Hematopoietic multipotent progenitor cell treated with erythropoietin and hydrocortisone succinate and interleukin-3 and kit ligand, for 6 days (in vitro differentiated cells): Measurements from ENCODE around the gene ANKRD17.
"Not testable (repeated sequence)": the region's sequence is repeated elsewhere in the genome, so short reads cannot be mapped to it uniquely, and the experiment has no call there.

Source experiments
- DNase-seq: peaks from one replicate; pipeline ENCODE4 v3.0.0-alpha.2; 2015

ANKRD17 gene, protein sequence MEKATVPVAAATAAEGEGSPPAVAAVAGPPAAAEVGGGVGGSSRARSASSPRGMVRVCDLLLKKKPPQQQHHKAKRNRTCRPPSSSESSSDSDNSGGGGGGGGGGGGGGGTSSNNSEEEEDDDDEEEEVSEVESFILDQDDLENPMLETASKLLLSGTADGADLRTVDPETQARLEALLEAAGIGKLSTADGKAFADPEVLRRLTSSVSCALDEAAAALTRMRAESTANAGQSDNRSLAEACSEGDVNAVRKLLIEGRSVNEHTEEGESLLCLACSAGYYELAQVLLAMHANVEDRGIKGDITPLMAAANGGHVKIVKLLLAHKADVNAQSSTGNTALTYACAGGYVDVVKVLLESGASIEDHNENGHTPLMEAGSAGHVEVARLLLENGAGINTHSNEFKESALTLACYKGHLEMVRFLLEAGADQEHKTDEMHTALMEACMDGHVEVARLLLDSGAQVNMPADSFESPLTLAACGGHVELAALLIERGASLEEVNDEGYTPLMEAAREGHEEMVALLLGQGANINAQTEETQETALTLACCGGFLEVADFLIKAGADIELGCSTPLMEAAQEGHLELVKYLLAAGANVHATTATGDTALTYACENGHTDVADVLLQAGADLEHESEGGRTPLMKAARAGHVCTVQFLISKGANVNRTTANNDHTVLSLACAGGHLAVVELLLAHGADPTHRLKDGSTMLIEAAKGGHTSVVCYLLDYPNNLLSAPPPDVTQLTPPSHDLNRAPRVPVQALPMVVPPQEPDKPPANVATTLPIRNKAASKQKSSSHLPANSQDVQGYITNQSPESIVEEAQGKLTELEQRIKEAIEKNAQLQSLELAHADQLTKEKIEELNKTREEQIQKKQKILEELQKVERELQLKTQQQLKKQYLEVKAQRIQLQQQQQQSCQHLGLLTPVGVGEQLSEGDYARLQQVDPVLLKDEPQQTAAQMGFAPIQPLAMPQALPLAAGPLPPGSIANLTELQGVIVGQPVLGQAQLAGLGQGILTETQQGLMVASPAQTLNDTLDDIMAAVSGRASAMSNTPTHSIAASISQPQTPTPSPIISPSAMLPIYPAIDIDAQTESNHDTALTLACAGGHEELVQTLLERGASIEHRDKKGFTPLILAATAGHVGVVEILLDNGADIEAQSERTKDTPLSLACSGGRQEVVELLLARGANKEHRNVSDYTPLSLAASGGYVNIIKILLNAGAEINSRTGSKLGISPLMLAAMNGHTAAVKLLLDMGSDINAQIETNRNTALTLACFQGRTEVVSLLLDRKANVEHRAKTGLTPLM (N-terminal part only)

DNA sequence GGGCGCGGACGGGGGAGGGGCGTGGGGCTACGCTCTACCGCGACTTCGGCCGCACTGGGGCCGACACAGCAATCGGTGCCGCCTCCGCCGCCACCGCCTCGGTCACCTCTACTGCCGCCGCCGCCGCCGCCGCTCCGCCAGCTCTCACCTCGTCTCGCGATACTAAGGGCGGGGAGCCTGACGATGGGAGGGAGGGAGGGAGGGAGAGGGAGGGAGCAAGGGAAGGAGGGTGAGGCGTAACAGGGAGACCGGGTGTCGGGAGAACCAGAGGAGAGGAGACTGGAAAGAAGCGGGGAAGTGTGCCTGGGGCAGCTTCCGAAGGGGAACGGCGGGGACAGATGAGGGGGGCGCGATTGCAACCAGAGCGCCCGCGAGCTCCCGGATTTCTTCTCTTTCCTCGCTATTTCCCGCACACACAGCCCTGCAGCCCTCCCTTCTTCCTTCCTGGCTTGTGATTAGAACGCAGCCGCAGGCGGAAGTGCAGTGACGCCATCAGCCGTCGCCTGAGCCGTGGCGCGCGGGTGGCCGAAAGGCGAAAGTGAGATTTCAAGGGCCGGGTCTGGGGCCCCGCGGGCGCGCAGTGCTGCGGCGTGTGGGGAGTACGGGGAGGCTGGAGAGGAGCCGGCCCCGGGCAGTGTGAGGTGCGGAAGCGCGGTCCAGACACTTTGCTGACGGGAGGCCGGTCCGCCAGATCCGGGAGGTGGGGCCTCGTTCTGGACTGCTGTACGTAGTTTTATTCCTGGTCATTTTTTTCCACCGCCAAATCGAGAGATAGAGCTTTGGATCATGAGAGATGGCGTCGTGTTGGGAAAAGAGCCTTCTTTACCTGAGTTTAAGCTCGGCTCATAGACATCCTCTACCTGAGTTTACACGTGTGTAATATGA lies at the start of gene ANKRD17:
Gene ANKRD17, minus strand, starts transcription at position 113 of the 885 bp plus-strand sequence. CDS start 130 bp downstream, outside the sequence.
- DNase-seq, result peak; percentile 95

DNA sequence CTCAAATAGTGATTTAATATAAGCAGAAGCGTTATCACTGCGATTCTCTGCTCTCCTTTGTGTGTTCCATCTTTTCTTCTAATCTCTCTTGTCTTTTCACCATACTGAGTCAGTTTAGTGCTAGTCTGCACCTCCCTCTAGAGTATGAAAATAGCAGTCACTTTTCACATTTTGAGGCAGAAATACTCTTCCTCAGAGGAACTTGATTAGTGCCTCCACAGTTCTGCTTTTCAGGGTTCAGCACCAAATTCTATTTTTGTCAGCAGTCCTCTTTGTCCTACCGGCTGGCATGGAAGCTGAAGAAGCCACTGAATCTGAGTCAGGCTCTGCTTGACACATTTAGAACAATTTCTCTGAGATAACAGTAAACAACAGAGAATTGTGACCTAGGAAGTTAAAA lies 49.7 kb upstream of the ANKRD17 start:
- peak; percentile 52 for DNase-seq

DNA sequence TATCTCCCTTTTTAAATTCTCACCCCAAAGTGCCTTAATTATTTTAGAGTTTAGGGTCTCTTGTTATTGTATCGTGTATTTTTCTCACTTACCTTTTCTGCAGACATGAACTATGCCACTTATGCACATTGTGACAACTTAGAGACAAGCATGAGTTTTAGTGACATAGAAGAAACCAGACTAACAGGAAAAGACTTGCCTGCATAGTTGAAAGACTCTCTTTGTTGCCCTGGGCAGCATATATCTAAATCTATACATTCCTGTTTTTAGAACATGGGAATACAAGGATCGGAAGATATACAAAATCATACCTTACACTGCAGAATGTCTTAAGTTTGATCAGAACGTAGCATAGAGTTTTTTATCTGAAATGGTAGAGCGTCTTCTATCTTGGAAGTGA lies 45.1 kb upstream of the ANKRD17 start:
- no peak for DNase-seq

DNA sequence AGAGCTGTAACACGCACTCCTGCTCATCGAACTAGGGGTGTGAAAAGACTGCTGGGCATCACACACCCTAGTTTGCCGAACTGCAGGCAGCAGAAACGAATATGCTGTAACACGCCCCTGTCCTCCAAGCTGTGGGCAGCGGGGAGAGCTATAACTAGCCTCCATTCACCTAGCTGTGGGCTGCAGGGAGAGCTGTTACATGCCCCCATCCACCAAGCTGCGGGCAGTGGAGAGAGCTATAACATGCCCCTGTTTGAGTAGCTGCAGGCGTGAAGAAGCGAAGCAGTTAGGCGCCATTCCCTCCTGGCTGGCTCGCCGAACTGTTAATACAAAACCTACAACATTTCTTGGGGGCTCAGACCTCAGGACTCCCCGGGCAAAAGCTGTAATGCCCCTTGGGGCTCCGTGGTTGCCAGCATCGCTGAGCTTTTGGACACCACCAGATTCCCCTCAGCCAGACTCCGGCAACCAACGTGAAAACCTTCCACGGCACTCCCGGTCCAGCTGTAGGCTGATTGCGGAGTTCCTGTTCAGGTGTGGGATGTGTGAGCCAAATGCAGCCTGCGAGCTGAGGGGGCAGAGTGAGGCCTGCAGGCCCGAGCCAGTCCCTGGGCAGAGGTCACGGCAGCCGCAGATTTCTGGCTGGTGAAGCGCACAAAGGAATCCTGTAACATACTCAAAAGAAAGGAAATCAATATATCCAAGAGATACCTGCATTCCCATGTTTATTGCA lies 41.1 kb upstream of the ANKRD17 start:
- no peak for DNase-seq

DNA sequence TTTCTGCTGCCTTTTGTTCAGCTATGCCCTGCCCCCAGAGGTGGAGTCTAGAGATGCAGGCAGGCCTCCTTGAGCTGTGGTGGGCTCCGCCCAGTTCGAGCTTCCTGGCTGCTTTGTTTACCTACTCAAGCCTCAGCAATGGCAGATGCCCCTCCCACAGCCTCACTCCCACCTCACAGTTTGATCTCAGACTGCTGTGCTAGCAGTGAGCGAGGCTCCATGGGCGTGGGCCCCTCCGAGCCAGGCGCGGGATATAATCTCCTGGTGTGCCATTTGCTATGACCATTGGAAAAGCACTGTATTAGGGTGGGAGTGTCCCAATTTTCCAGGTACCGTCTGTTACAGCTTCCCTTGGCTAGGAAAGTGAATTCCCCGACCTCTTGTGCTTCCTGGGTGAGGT lies 34.1 kb upstream of the ANKRD17 start:
- DNase-seq, result not testable (repeated sequence)

DNA sequence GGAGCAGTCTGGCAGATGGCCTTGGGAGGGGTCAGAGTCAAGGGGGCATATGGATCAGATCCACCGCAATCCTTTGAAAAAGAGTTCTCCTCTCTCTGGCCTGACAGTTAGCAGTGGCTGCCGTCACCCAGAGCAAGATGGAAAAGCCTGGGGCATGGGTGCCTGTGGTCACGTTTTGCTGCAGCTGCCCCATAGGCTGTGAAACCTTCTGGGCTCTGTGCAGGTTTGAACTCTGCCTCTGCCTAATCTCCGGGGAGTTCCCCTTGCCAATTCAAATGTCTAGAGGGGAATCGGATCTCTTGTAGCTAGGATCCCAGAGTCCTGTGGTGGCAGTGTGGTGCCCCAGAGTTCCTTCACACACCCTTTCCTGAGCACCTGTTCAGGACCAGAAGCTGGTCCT lies 23.4 kb upstream of the ANKRD17 start:
- no peak for DNase-seq

DNA sequence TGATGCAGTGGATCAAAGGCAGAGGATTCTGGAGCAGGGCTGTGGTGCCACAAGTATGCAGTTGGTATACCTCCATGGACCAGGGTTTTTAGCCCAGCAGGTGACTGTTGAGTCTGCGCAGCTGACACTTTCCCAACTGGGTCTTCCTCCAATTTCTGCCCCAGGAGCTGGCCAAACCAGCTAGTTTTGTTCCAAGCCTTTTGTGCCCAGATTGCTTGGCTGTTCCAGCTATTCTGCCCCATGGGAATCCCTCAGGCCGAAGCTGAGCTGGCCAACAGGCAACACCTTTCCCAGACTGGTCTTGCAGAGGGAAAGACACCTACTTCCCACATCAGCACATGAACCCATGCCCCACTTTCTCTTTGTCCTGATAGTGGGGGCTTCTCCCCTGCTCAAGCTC lies 22.8 kb upstream of the ANKRD17 start:
- DNase-seq, result no peak

DNA sequence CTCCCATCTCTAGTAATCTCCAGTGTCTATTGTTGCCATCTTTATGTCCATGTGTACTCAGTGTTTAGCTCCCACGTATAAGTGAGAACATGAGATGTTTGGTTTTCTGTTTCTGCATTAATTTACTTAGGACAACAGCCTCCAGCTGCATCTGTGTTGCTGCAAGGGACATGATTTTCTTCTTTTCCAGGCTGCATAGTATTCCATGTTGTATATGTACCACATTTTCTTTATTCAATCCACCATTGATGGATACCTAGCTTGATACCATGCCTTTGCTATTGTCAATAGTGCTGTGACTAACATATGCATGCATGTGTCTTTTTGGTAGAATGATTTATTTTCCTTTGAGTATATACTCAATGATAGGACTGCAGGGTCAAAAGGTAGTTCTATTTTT lies 18.6 kb upstream of the ANKRD17 start:
- DNase-seq, result no peak

DNA sequence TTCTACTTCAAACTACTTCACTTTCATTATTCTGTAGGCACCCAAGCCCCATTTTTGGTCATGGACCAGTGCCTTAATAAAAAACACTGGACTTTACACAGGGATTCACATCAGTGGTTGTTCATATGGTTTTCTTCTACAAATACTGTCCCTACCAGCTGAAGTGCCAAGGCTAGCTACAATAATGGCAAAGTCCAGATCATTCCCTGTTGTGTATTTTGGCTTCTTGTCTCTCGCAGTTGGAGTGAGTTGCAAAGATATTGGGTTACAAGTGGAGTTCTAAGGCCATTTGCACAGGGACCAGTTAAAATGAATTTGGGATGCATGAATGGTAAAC lies 16.7 kb upstream of the ANKRD17 start:
- DNase-seq, result no peak

DNA sequence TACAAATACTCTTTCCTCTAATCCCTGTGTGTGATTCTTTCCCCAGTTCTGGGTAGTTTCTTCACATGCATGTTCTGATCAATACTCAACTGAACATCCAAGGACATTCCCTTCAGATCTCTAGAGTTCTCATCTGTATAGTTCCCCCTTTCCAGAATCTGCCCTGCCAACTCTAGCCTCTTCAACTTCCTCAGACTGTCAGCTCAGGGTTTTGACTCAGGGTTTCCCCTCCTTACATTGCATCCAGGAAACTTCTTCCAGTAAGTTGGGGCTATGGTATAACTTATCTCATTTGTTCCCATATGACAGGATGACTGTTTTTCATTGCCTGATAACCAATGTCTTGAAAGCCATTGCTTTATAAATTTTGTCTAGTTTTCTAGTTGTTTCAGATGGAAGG lies 14.2 kb upstream of the ANKRD17 start:
- no peak for DNase-seq

DNA sequence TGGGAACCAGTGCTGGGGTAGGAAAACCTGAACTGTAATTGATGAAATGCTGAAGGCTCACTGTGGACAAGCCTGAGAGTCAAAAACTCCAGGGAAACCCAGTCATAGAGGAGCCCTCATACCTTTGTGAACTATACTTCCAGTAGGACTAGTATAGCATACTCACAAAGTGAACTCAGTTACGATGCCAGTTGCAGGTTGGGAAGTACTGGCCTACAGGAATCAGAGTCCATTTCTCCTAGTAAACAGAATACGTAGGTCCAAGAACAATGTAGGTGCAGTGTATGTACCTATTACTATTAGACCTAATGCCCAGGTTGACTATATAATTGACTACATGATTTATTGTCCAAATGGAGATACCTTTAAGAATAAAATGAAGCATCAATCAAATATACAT lies 8.5 kb upstream of the ANKRD17 start:
- no peak for DNase-seq

DNA sequence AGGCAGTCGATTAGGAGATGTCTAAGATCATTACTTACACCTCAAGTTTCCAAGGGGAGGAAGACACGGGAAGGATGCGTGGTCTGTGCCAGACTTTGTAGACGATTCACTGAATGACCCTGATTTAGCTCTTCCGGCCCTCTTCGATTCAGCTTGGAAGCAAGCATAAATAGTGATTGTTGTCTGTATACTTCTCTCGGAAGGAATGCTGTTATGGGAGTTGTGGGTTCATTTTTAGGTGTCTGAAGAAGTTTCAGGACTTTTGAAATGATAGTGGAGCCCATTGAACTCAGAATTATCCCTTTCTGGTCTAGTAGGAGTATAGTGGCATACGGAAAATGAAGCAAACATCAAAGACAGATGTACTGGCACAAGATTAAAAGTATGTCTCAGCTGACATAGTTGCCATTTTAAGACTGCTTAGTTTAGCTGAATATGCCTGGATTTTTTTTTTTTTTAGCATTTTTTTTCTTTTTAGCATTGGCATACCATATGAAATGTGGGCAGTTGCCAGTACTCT lies 1.0 kb upstream of the ANKRD17 start:
- DNase-seq, result no peak

DNA sequence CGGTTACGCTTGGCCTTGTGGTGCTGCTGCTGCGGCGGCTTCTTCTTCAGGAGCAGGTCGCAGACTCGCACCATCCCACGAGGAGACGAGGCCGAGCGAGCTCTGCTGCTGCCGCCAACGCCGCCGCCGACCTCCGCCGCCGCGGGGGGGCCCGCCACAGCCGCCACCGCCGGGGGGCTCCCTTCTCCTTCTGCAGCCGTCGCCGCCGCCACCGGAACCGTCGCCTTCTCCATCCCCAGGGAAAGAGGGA lies 237 bp downstream of the ANKRD17 start:
- DNase-seq, result no peak

DNA sequence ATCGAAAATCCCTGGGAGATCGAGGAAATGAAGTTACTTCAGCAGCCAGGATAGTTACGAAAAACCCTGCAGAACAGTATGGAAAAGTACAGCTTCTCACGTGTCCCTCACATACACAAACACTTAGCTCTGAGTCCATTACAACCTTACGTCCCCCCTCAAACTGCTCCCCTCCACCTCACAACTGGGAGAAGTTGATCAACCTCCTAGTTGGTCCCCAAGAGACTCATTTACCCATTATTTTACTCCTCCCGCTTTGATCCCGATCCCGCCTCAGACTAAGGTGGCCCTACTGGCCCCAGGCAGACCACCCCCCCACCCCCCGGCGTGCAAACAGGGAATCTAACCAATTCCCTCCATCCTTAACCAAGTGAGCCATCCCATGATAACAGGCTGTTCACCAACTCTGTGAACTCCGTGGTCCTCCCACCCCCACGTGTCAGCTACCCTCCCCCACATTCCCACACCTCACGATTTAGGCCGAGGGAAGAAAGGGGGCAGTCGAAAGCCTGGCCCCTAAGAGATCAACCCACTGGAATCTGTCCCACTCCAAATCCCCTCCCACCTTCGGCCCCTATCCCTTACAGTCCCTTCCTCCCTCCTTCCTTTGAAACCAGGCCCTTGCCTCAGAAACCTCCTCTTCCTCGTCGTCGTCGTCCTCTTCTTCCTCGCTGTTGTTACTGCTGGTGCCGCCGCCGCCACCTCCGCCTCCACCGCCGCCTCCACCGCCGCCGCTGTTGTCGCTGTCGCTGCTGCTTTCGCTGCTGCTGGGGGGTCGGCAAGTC lies 755 bp downstream of the ANKRD17 start:
- peak; percentile 64 for DNase-seq

DNA sequence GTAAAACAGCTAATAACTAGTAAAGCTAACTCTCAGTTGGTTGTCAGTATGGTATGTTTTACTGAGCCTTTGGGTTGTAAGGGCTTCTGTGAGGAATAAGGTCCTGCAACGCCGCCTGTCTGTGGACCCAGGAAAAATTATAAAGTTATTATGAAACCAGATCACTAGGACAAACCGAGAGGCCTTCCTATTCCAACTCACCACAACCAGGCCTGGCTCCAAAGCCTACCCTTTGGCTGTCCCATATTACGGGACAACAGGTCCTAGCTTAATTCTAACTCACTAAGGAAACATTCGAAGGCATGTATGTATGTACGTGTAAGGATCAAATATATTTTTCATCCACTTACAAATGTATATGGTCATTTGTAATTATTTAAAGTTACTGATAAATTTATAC lies 1.4 kb downstream of the ANKRD17 start:
- DNase-seq, result peak; percentile 93

DNA sequence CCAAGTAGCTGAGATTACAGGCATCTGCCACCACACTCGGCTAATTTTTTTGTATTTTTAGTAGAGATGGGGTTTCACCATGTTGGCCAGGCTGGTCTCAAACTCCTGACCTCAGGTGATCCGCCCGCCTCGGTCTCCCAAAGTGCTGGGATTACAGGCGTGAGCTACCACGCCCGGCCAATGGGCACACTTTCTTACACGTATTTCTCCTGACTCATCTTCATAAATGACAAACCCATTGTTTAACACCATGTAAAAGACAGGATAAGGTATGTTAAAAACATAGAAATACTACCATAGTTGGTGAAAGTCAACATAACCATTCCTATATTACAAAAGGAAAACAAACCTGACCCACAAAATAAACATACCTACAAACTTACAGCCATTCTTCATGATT lies 2.8 kb downstream of the ANKRD17 start:
- not testable (repeated sequence) for DNase-seq

DNA sequence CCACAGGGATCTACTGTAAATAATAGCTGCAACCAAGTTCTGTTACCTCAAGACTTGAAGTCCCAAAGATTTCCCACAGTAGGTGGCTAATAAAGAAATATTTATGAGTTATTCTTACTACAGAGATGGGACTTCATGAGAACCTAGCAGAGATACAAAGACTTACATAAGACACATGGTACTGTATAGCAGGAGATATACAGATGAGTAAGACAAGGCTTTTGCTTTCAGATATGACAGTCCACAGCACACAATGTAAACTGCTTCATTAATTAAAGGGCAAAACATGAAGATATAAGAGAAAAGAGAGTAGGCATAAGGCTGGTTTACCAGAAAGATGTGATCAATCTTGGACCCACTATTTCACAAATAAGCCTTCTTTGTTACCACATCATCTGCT lies 6.6 kb downstream of the ANKRD17 start:
- no peak for DNase-seq

DNA sequence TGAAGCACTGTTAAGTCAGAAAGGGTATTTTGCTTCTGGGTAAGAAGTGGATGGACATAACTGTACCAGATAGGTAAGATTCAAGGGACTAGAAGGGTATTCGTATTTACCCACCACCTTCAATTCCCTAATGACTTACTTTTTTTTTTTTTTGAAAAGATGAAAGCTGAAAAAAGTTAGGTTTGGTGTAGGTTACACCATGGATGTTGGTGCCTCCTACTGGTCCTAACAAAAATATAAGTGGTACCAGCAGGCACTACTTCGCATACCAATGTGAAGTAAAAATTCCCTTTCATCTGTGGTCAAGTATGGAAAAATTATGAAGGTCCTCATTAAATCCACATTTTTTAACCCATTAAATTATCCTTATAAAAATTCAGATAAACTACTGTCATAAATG lies 7.2 kb downstream of the ANKRD17 start:
- peak; percentile 56 for DNase-seq

DNA sequence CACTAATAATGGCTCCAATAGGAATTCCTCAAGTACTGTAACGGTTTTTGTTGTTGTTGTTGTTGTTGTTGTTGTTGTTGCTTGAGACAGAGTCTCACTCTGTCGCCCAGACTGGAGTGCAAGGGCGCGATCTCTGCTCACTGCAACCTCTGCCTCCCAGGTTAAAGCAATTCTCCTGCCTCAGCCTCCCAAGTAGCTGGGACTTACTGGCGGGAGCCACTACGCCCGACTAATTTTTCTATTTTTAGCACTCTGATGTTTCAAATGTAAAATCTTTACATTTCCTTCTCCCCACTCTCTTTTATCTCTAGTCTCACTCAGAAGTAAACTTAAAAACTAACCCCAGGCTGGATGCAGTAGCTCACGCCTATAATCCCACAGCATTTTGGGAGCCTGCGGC lies 8.0 kb downstream of the ANKRD17 start:
- DNase-seq, result no peak

DNA sequence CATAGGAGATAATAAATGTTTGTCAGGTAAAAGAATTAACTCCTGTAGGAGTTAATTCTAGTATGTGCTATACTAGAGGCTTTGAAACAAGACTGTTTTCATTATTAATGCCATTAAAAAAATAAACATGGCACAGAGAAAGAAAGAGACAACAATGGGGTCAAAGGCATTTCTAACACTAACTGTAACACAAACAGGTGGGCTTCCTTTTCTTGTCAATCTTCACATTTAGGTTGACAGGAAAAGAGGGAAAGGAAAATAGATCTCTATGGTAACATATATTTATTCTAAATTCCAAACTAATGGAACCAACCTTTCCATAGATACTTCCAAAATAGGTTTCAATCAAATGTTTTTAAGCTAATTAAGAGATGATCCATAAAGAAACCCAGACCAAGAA lies 9.8 kb downstream of the ANKRD17 start:
- no peak for DNase-seq

DNA sequence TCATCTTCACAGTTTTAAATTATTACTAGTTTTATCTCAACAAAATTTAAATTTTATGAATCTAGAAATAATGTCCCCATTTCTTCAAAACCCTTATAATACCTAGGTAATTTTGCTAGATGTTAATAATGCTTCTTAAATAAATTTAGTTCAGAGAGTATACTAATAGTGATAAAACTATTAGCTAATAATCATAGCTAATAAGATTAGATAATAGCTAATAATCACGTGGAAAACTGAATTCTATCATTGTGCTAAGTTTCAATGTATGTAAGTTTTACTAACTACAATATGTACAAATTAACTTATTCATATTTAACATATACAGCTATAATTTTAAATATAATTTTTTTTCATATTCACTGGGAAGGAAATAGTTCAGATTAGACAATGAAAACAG lies 10.2 kb downstream of the ANKRD17 start:
- no peak for DNase-seq
